Chondrocyte (in vitro differentiated cells): ENCODE measurements around the gene CREM. TPM values are rescaled to one million over a fixed set of nuclear protein-coding genes. Genes with fewer than 3 reads are reported as not detected.
"Not testable (repeated sequence)": the region's sequence is repeated elsewhere in the genome, so short reads cannot be mapped to it uniquely, and the experiment has no call there.

Experiments used
- DNase-seq: peaks from one replicate; pipeline ENCODE4 v3.0.0; 2021; ENCODE audit warnings: mixed read lengths, low spot score
- H3K27ac Mint-ChIP-seq: one replicate; pipeline ENCODE4 v1.8.0; 2021; ENCODE audit warnings: mild to moderate bottlenecking, moderate library complexity, mixed read lengths; ENCODE audit not compliant: unreplicated experiment
- H3K27me3 Mint-ChIP-seq: 2 replicates; pipeline ENCODE4 v1.8.0; 2021; ENCODE audit warnings: low read depth, mixed read lengths
- H3K36me3 Mint-ChIP-seq: 2 replicates; pipeline ENCODE4 v1.8.0; 2021; ENCODE audit warnings: low read depth, mixed read lengths
- H3K4me1 Mint-ChIP-seq: 2 replicates; pipeline ENCODE4 v1.8.0; 2021; ENCODE audit warnings: low read depth, mild to moderate bottlenecking, mixed read lengths
- H3K4me3 Mint-ChIP-seq: one replicate; pipeline ENCODE4 v1.8.0; 2021; ENCODE audit warnings: mild to moderate bottlenecking, moderate library complexity, mixed read lengths; ENCODE audit not compliant: unreplicated experiment
- H3K9me3 Mint-ChIP-seq: 2 replicates; pipeline ENCODE4 v1.8.0; 2021; ENCODE audit warnings: low read depth, mixed read lengths
- CTCF ChIP-seq: fragments of 200-600 bp; sonication (generic); IDR thresholded peaks from 2 replicates; pipeline ENCODE4 v1.5.0; 2021; ENCODE audit warnings: antibody characterized with exemption, mild to moderate bottlenecking, moderate library complexity
- long read RNA-seq: library from polyadenylated mRNA; stranded (forward); transcript quantifications from one replicate; pipeline ENCODE4 v2.0.0, GENCODE V29; 2021
- total RNA-seq: library from RNA; stranded (reverse); gene quantifications from 3 replicates; pipeline ENCODE4 v1.2.1, GENCODE V29; 2021

The CREM gene
- 21.6 to 25.5 TPM (median 23.4 TPM) in 3 replicates for total RNA-seq
- long read RNA-seq, transcript CREM-218 (3 exons, 1,416 nt): major isoform, 7 of 25 reads
- long read RNA-seq, partial matches to known transcripts: 1 of 25 reads
- long read RNA-seq, other reads (novel, unspliced or antisense): 10 of 25 reads

- peak; percentile 98 for TF ChIP-seq CTCF
- Mint-ChIP-seq H3K27me3 (no peaks in the 10 kb centered on the region), H3K4me3 (peak within 1 kb of the TSS; percentile 89), H3K9me3 (no peaks in the 10 kb centered on the region), H3K4me1 (peaks cover 29% of the 10 kb centered on the region), H3K36me3 (no peaks in the 10 kb centered on the region), H3K27ac (peak within 1 kb of the TSS; percentile 95)
- DNase-seq: peak; percentile 99
Measured at GRCh38 chr10:35126530-35127288, at the start of gene CREM. TSS of gene CREM (plus strand) at chr10:35126846. CDS start at chr10:35137836, 10,990 bp downstream.

DNA sequence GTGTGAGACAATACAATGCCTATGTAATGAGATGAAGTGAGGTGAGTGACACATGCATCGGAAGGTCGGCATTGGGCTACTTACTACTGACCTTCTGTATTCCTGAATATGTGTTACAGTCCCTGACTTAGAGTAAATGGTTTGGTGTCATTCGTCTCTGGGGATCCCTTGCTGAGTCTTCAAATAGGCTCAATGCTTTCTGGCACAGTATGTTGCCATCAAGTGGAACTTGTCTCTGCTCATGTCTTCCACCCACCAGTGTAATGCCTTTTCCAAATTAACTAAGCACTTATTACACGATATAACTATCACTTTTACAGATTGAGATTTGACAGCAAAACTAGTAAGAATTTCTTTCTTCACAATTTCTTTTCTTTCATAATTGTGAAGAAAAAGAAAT, 47.4 kb upstream of the CREM start:
- peaks cover 10% of the 10 kb centered on the region for H3K9me3 Mint-ChIP-seq
- H3K27me3 Mint-ChIP-seq: no peaks in the 10 kb centered on the region
- TF ChIP-seq CTCF: no peak
- DNase-seq: no peak
- peaks cover 18% of the 10 kb centered on the region for H3K4me1 Mint-ChIP-seq
- peaks cover 6% of the 10 kb centered on the region for H3K36me3 Mint-ChIP-seq
- peak overlapping the region; percentile 19 for H3K27ac Mint-ChIP-seq
- no peak overlapping the region for H3K4me3 Mint-ChIP-seq

GRCh38 chr10:35079763-35080162, 46.9 kb upstream of the CREM start:
- no peak overlapping the region for H3K4me3 Mint-ChIP-seq
- H3K4me1 Mint-ChIP-seq: peaks cover 15% of the 10 kb centered on the region
- H3K27ac Mint-ChIP-seq: peak overlapping the region; percentile 66
- no peak for TF ChIP-seq CTCF
- H3K27me3 Mint-ChIP-seq: no peaks in the 10 kb centered on the region
- DNase-seq: no peak
- peaks cover 12% of the 10 kb centered on the region for H3K9me3 Mint-ChIP-seq
- H3K36me3 Mint-ChIP-seq: peaks cover 7% of the 10 kb centered on the region

DNA sequence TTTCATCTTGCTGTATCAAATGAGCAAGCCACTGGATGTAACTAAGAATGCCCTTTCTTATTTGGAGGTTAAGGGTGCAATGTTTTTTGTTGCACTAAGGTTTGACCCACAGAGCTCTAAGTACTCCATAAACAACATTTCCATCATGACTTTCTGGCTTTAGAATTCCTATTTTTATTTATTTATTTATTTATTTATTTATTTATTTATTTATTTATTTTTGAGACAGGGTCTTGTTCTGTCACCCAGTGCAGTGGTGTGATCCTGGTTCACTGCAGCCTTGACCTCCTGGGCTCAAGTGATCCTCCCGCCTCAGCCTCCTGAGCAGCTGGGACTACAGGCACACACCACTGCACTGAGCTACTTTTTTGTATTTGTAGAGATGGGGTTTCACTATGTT, 46.4 kb upstream of the CREM start:
- peaks cover 12% of the 10 kb centered on the region for H3K9me3 Mint-ChIP-seq
- H3K27ac Mint-ChIP-seq: not testable (repeated sequence)

DNA sequence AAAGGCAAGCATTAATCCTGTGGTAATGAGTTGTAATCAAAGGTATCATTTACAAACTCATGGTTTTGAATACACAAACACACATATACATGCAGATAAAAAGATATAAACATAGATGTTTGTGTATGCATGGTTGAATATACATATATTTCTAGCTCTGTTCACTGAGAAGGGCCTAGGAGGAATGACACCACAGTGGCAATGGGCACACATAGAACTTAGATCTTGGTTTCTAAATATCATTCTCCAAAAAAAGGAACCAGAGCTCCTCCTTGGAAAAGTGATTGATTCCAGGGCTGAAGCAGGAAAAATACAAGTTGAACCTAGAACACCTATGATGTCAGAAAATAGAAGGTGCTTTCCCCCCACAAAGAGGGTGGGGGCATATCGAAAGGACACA, 43.4 kb upstream of the CREM start:
- Mint-ChIP-seq H3K4me1 (peaks cover 27% of the 10 kb centered on the region), H3K4me3 (no peak overlapping the region), H3K27me3 (no peaks in the 10 kb centered on the region), H3K36me3 (peaks cover 7% of the 10 kb centered on the region), H3K27ac (no peak overlapping the region), H3K9me3 (peaks cover 12% of the 10 kb centered on the region)
- no peak for TF ChIP-seq CTCF
- no peak for DNase-seq

More for the DNA sequence above, 46.4 kb upstream of the CREM start:
- H3K36me3 Mint-ChIP-seq, H3K27me3 Mint-ChIP-seq, DNase-seq, H3K4me3 Mint-ChIP-seq: not testable (repeated sequence)
- H3K4me1 Mint-ChIP-seq: peaks cover 10% of the 10 kb centered on the region
